ENCODE measurements around the gene SYT17.

SYT17 gene

DNA sequence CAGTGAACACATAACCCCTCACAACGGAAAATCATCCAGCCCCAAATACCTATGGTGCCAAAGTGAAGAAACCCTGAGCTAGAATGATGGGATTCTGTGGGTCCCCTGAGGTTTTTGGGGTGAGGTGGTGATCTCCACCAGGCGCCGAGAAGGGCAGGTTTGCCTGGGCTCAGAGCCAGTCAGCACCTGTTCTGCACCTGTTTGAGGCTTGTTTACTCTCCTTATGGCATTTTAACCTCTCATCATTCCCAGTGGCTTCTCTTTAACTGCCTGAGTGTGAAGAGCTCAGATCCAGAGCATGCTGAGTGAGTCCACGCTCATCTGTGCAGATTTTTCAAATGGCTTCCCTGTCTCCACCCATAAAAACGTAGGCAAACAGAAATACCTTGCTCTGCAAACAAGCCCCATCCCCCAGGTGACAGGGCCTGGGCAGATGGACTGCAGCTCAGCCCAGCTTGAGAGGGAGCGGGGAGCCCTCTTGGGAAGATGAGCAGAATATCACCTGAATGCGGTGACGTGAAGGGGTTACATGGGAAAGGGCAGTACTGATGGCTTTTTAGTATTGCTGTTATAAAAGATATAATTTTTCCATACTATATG lies 77.4 kb downstream of the SYT17 start:
- Histone ChIP-seq H3K9me3 (ENCODE audit: insufficient read depth, low read length) (no peaks in the 10 kb centered on the region), H4K20me1 (ENCODE audit: insufficient read depth, low read length) (no peaks in the 10 kb centered on the region), H3K79me2 (ENCODE audit: low read length) (no peaks in the 10 kb centered on the region), H3K9ac (ENCODE audit: low read length) (no peak overlapping the region), H3K4me2 (ENCODE audit: low read length) (no peak overlapping the region), H3K27ac (ENCODE audit: low read length) (no peak overlapping the region), H3K27me3 (ENCODE audit: low read depth, low read length) (no peaks in the 10 kb centered on the region), H3K4me1 (ENCODE audit: low read length) (peaks cover 2% of the 10 kb centered on the region; the same call in 1 of the 2 replicates), H3K36me3 (replicated peaks; ENCODE audit: low read depth, low read length) (peaks cover 4% of the 10 kb centered on the region), H3K4me3 (ENCODE audit: low read length) (no peak overlapping the region), H2AFZ (ENCODE audit: low read depth, low read length) (no peak overlapping the region)
- no peak for TF ChIP-seq EZH2phosphoT487 (IDR thresholded peaks at IDR 0.05; ENCODE audit: low read depth)
- TF ChIP-seq, protein P1, sequence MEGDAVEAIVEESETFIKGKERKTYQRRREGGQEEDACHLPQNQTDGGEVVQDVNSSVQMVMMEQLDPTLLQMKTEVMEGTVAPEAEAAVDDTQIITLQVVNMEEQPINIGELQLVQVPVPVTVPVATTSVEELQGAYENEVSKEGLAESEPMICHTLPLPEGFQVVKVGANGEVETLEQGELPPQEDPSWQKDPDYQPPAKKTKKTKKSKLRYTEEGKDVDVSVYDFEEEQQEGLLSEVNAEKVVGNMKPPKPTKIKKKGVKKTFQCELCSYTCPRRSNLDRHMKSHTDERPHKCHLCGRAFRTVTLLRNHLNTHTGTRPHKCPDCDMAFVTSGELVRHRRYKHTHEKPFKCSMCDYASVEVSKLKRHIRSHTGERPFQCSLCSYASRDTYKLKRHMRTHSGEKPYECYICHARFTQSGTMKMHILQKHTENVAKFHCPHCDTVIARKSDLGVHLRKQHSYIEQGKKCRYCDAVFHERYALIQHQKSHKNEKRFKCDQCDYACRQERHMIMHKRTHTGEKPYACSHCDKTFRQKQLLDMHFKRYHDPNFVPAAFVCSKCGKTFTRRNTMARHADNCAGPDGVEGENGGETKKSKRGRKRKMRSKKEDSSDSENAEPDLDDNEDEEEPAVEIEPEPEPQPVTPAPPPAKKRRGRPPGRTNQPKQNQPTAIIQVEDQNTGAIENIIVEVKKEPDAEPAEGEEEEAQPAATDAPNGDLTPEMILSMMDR (IDR thresholded peaks at IDR 0.05; ENCODE audit: low read depth, low read length), result no peak

DNA sequence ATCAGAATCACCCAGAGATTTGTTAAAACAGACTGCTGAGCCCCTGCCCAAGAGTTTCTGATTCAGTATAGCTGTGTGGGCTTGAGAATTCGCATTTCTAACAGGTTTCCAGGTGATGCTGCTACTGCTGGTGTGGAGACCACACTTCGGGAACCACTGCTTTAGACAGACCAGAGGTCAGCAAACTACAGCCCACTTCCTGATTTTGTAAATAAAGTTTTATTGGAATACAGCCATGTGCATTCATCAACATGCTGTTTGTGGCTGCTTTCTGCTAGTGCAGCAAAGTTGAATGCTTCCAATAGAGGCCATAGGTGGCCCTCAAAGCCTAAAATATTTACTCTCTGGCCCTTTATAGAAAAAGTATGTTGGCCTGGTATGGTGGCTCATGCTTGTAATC lies 84.9 kb downstream of the SYT17 start:
- H3K4me3 ChIP-seq (ENCODE audit: low read length), result no peak overlapping the region
- TF ChIP-seq EZH2phosphoT487 (IDR thresholded peaks at IDR 0.05; ENCODE audit: low read depth), result no peak
- TF ChIP-seq, protein P1 (IDR thresholded peaks at IDR 0.05; ENCODE audit: low read depth, low read length), result no peak
- H4K20me1 ChIP-seq (ENCODE audit: insufficient read depth, low read length), result no peaks in the 10 kb centered on the region
- no peak overlapping the region for H2AFZ ChIP-seq (ENCODE audit: low read depth, low read length)
- H3K27me3 ChIP-seq (ENCODE audit: low read depth, low read length), result no peaks in the 10 kb centered on the region
- peaks cover 4% of the 10 kb centered on the region for H3K36me3 ChIP-seq (replicated peaks; ENCODE audit: low read depth, low read length)
- H3K4me2 ChIP-seq (ENCODE audit: low read length), result no peak overlapping the region
- peaks cover 47% of the 10 kb centered on the region for H3K4me1 ChIP-seq (ENCODE audit: low read length)
- no peak overlapping the region for H3K27ac ChIP-seq (ENCODE audit: low read length)
- H3K9ac ChIP-seq (ENCODE audit: low read length), result no peak overlapping the region
- no peaks in the 10 kb centered on the region for H3K79me2 ChIP-seq (ENCODE audit: low read length)
- H3K9me3 ChIP-seq (ENCODE audit: insufficient read depth, low read length), result no peaks in the 10 kb centered on the region

DNA sequence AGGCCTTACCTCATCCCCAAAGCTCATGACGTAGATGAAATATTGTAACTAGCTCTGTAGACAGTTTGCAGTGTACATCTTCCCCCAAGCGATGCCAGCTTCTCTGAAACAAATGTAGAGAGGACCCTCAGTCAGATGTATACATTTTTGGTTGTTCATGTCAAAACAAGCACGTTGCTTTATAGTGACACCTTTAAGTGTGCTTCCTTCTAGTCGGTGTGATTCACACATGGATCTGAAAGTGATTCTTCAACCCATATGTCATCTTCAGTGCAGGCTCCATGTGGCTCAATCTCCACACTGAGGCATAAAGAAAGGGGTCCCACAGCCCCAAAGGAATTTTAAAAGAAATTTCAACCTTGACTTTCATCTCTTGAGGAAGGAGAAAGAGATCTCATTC lies 86.6 kb downstream of the SYT17 start:
- TF ChIP-seq, protein P1 (IDR thresholded peaks at IDR 0.05; ENCODE audit: low read depth, low read length), result no peak
- TF ChIP-seq EZH2phosphoT487 (IDR thresholded peaks at IDR 0.05; ENCODE audit: low read depth), result no peak
- Histone ChIP-seq H3K27me3 (ENCODE audit: low read depth, low read length) (no peaks in the 10 kb centered on the region), H4K20me1 (ENCODE audit: insufficient read depth, low read length) (no peaks in the 10 kb centered on the region)

DNA sequence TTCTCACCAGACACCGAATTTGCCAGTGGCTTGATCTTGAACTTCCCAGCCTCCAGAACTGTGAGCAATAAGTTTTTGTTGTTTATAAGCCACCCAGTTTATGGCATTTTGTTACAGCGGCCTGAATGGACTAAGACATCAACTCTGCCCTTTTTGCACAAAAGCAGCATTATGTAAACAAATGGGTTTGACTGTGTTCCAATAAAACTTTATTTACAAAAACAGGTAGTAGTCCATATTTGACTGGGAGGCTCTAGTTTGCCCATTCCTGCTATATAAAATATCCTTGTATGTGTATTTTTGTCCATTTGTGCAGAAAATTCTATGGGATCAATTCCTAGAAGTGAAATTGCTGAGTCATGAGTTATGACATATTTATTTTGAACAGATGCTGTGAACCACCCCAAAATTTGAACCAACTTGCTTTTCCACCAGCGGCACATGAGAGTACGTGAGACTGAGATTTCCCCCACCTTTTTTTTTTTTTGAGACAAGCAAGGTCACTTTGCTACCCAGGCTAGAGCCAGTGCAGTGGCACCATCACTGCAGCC lies 96.2 kb downstream of the SYT17 start:
- H3K27ac ChIP-seq (ENCODE audit: low read length), result no peak overlapping the region
- H3K4me2 ChIP-seq (ENCODE audit: low read length), result no peak overlapping the region
- H3K79me2 ChIP-seq (ENCODE audit: low read length), result no peaks in the 10 kb centered on the region
- H3K9ac ChIP-seq (ENCODE audit: low read length), result no peak overlapping the region
- H4K20me1 ChIP-seq (ENCODE audit: insufficient read depth, low read length), result no peaks in the 10 kb centered on the region
- H2AFZ ChIP-seq (ENCODE audit: low read depth, low read length), result no peak overlapping the region
- peaks cover 5% of the 10 kb centered on the region; the same call in 1 of the 2 replicates for H3K9me3 ChIP-seq (ENCODE audit: insufficient read depth, low read length)
- TF ChIP-seq, protein P1 (IDR thresholded peaks at IDR 0.05; ENCODE audit: low read depth, low read length), result no peak
- TF ChIP-seq EZH2phosphoT487 (IDR thresholded peaks at IDR 0.05; ENCODE audit: low read depth), result no peak
- H3K4me3 ChIP-seq (ENCODE audit: low read length), result no peak overlapping the region
- H3K4me1 ChIP-seq (ENCODE audit: low read length), result peaks cover 4% of the 10 kb centered on the region
- no peaks in the 10 kb centered on the region for H3K27me3 ChIP-seq (ENCODE audit: low read depth, low read length)
- peaks cover 6% of the 10 kb centered on the region for H3K36me3 ChIP-seq (replicated peaks; ENCODE audit: low read depth, low read length)

More for the DNA sequence above, 86.6 kb downstream of the SYT17 start:
- H3K27ac ChIP-seq (ENCODE audit: low read length), result peak overlapping the region; percentile 26
- H3K9ac ChIP-seq (ENCODE audit: low read length), result no peak overlapping the region
- no peak overlapping the region for H2AFZ ChIP-seq (ENCODE audit: low read depth, low read length)
- no peaks in the 10 kb centered on the region for H3K36me3 ChIP-seq (replicated peaks; ENCODE audit: low read depth, low read length)
- H3K4me3 ChIP-seq (ENCODE audit: low read length), result no peak overlapping the region
- H3K4me2 ChIP-seq (ENCODE audit: low read length), result peak overlapping the region; percentile 37
- no peaks in the 10 kb centered on the region for H3K79me2 ChIP-seq (ENCODE audit: low read length)
- peaks cover 46% of the 10 kb centered on the region for H3K4me1 ChIP-seq (ENCODE audit: low read length)
- H3K9me3 ChIP-seq (ENCODE audit: insufficient read depth, low read length), result no peaks in the 10 kb centered on the region

All from OCI-LY3 (cell line).